H9 (cell line): ENCODE results near the gene KRTAP10-11. TPM values are rescaled to one million over a fixed set of nuclear protein-coding genes. Genes with fewer than 3 reads are reported as not detected.

Source experiments
- DNase-seq: peaks from one replicate; pipeline ENCODE4 v3.0.0-alpha.2; 2017
- H2AFZ ChIP-seq: one replicate; pipeline ENCODE4 v1.6.1; 2013; ENCODE audit warnings: mild to moderate bottlenecking, low read length, control low read depth, moderate library complexity
- H2AK5ac ChIP-seq: 2 replicates; pipeline ENCODE4 v1.6.1; 2013; ENCODE audit warnings: low read length, control low read depth, mixed read lengths; ENCODE audit not compliant: insufficient read length
- H2BK120ac ChIP-seq: one replicate; pipeline ENCODE4 v1.6.1; 2013; ENCODE audit warnings: low read depth, mild to moderate bottlenecking, low read length, control low read depth, inconsistent platforms; ENCODE audit not compliant: poor library complexity, severe bottlenecking
- H2BK12ac ChIP-seq: 2 replicates; pipeline ENCODE4 v1.6.1; 2013; ENCODE audit warnings: low read length, control low read depth, mixed read lengths, low read depth; ENCODE audit not compliant: insufficient read length
- H2BK15ac ChIP-seq: 2 replicates; pipeline ENCODE4 v1.6.1; 2013; ENCODE audit warnings: low read depth, low read length, control low read depth
- H2BK20ac ChIP-seq: one replicate; pipeline ENCODE4 v1.6.1; 2013; ENCODE audit warnings: low read depth, mild to moderate bottlenecking, low read length, control low read depth, inconsistent platforms; ENCODE audit not compliant: poor library complexity, severe bottlenecking
- H2BK5ac ChIP-seq: 2 replicates; pipeline ENCODE4 v1.6.1; 2013; ENCODE audit warnings: low read length, control low read depth, mixed read lengths; ENCODE audit not compliant: insufficient read length
- H3K14ac ChIP-seq: 2 replicates; pipeline ENCODE4 v1.6.1; 2013; ENCODE audit warnings: low read length, control low read depth; ENCODE audit not compliant: insufficient read depth
- H3K18ac ChIP-seq: 2 replicates; pipeline ENCODE4 v1.6.1; 2013; ENCODE audit warnings: low read depth, mild to moderate bottlenecking, mixed read lengths, low read length, control low read depth; ENCODE audit not compliant: insufficient read length
- H3K23ac ChIP-seq: 2 replicates; pipeline ENCODE4 v1.6.1; 2013; ENCODE audit warnings: low read length, control low read depth, mixed read lengths, low read depth; ENCODE audit not compliant: insufficient read length
- H3K23me2 ChIP-seq: 2 replicates; pipeline ENCODE4 v1.6.1; 2013; ENCODE audit warnings: low read depth, mild to moderate bottlenecking, mixed read lengths, low read length, control low read depth; ENCODE audit not compliant: insufficient read length, poor library complexity, severe bottlenecking
- H3K27ac ChIP-seq: 2 replicates; pipeline ENCODE4 v1.5.1; 2013; ENCODE audit warnings: low read length, control low read depth, mixed read lengths, low read depth; ENCODE audit not compliant: insufficient read length
- H3K27me3 ChIP-seq: 2 replicates; pipeline ENCODE4 v1.6.1; 2013; ENCODE audit warnings: low read length, control low read depth, inconsistent platforms; ENCODE audit not compliant: insufficient read depth
- H3K4ac ChIP-seq: 2 replicates; pipeline ENCODE4 v1.6.1; 2013; ENCODE audit warnings: low read depth, mild to moderate bottlenecking, control low read depth, inconsistent platforms, low read length, moderate library complexity
- H3K4me1 ChIP-seq: 2 replicates; pipeline ENCODE4 v1.6.1; 2013; ENCODE audit warnings: low read length, control low read depth, inconsistent platforms; ENCODE audit not compliant: insufficient read depth
- H3K4me2 ChIP-seq: 2 replicates; pipeline ENCODE4 v1.6.1; 2013; ENCODE audit warnings: low read length, control low read depth, mixed read lengths; ENCODE audit not compliant: insufficient read length, insufficient read depth
- H3K56ac ChIP-seq: 2 replicates; pipeline ENCODE4 v1.6.1; 2013; ENCODE audit warnings: low read depth, mild to moderate bottlenecking, mixed read lengths, low read length, control low read depth; ENCODE audit not compliant: insufficient read length
- H3K79me1 ChIP-seq: 2 replicates; pipeline ENCODE4 v1.6.1; 2013; ENCODE audit warnings: low read depth, mild to moderate bottlenecking, moderate library complexity, low read length, control low read depth, inconsistent platforms; ENCODE audit not compliant: insufficient read depth, poor library complexity, severe bottlenecking
- H3K79me2 ChIP-seq: 2 replicates; pipeline ENCODE4 v1.6.1; 2013; ENCODE audit warnings: low read length, control low read depth, inconsistent platforms; ENCODE audit not compliant: insufficient read depth
- H3K9ac ChIP-seq: 2 replicates; pipeline ENCODE4 v1.6.1; 2013; ENCODE audit warnings: low read length, control low read depth, mixed read lengths; ENCODE audit not compliant: insufficient read length; ENCODE audit errors: extremely low read depth
- H3K9me3 ChIP-seq: one replicate; pipeline ENCODE4 v1.6.1; 2013; ENCODE audit warnings: low read depth, low read length, inconsistent platforms; ENCODE audit not compliant: control insufficient read depth
- H3T11ph ChIP-seq: one replicate; pipeline ENCODE4 v1.6.1; 2013; ENCODE audit warnings: mild to moderate bottlenecking, low read length, control low read depth, inconsistent platforms
- H4K20me1 ChIP-seq: one replicate; pipeline ENCODE4 v1.6.1; 2013; ENCODE audit not compliant: control insufficient read depth, insufficient read length, insufficient read depth
- H4K5ac ChIP-seq: 2 replicates; pipeline ENCODE4 v1.6.1; 2013; ENCODE audit warnings: low read depth, mild to moderate bottlenecking, mixed read lengths, low read length, control low read depth; ENCODE audit not compliant: insufficient read length
- H4K8ac ChIP-seq: replicated peaks from 2 replicates; pipeline ENCODE4 v1.6.1; 2013; ENCODE audit warnings: low read length, control low read depth, mixed read lengths, low read depth; ENCODE audit not compliant: insufficient read length
- H4K91ac ChIP-seq: 2 replicates; pipeline ENCODE4 v1.6.1; 2013; ENCODE audit warnings: low read depth, mild to moderate bottlenecking, moderate library complexity, mixed read lengths, low read length, control low read depth; ENCODE audit not compliant: insufficient read length
- H3K27ac Mint-ChIP-seq, 3 experiments: 2 replicates in 2 of 3; 3 replicates in 1 of 3; pipeline ENCODE4 v1.8.0; 2020 to 2021; ENCODE audit warnings: mixed read lengths in 3 of 3, mild to moderate bottlenecking in 1 of 3, moderate library complexity in 1 of 3
- H3K27me3 Mint-ChIP-seq: 2 replicates; pipeline ENCODE4 v1.8.0; 2021; ENCODE audit warnings: low read depth, mild to moderate bottlenecking, moderate library complexity, mixed read lengths
- H3K36me3 Mint-ChIP-seq, 3 experiments: 2 replicates in 2 of 3; 3 replicates in 1 of 3; pipeline ENCODE4 v1.8.0; 2020 to 2021; ENCODE audit warnings: low read depth in 3 of 3, mixed read lengths in 3 of 3; ENCODE audit not compliant: insufficient read depth in 1 of 3
- H3K4me1 Mint-ChIP-seq, 2 experiments: 2 replicates each; pipeline ENCODE4 v1.8.0; 2020; ENCODE audit warnings: mixed read lengths in 2 of 2
- H3K4me3 Mint-ChIP-seq, 2 experiments: 2 replicates in 1 of 2; 3 replicates in 1 of 2; pipeline ENCODE4 v1.8.0; 2020 to 2021; ENCODE audit warnings: mild to moderate bottlenecking in 2 of 2, mixed read lengths in 2 of 2, moderate library complexity in 1 of 2
- H3K9me3 Mint-ChIP-seq, 2 experiments: 2 replicates in 1 of 2; 3 replicates in 1 of 2; pipeline ENCODE4 v1.8.0; 2020; ENCODE audit warnings: mild to moderate bottlenecking in 2 of 2, mixed read lengths in 2 of 2, moderate library complexity in 1 of 2
- CTCF ChIP-seq: fragments of 200-600 bp; sonication (generic); conservative IDR thresholded peaks from 3 replicates; pipeline ENCODE4 v1.8.0; 2021; ENCODE audit warnings: antibody characterized with exemption, mild to moderate bottlenecking
- WGBS: extraction: QIAGEN DNeasy Blood & Tissue Kit; methylation state at CpG from one replicate; pipeline ENCODE4 v1.1.7; 2013; ENCODE audit warnings: missing lambda C conversion rate, low lambda C conversion rate, mixed read lengths; ENCODE audit not compliant: insufficient read length; ENCODE audit errors: extremely low coverage; 5-methylcytosine and 5-hydroxymethylcytosine counted together
- total RNA-seq: library from RNA; stranded (reverse); gene quantifications from 2 replicates; pipeline ENCODE4 v1.2.1, GENCODE V29; 2021

Gene KRTAP10-11
- total RNA-seq, 1 experiment from 2014 or later: not detected

GRCh38 chr21:44603109-44603875 is 42.9 kb upstream of the KRTAP10-11 start:
- H3K27me3 Mint-ChIP-seq: peaks cover 14% of the 10 kb centered on the region
- H4K91ac ChIP-seq: no peak overlapping the region
- DNase-seq: no peak
- H3T11ph ChIP-seq: no peak overlapping the region
- no CpG with 5 or more reads among the region's 17 CpGs for WGBS
- H2BK15ac ChIP-seq: no peak overlapping the region
- H3K79me1 ChIP-seq: no peaks in the 10 kb centered on the region
- H2BK12ac ChIP-seq: no peak overlapping the region
- H3K9me3 ChIP-seq: no peaks in the 10 kb centered on the region
- H2AFZ ChIP-seq: no peak overlapping the region
- H2BK120ac ChIP-seq: no peak overlapping the region
- no peak overlapping the region for H3K4me3 Mint-ChIP-seq
- H3K9me3 Mint-ChIP-seq: peaks cover 0 to 2% of the 10 kb centered on the region in 2 experiments; a peak in 2 of 5 replicates
- H2AK5ac ChIP-seq: no peak overlapping the region
- no peak overlapping the region for H3K56ac ChIP-seq
- H3K79me2 ChIP-seq: no peaks in the 10 kb centered on the region
- no peak overlapping the region for H2BK5ac ChIP-seq
- no peak for TF ChIP-seq CTCF
- no peaks in the 10 kb centered on the region for H3K27me3 ChIP-seq
- no peaks in the 10 kb centered on the region for H4K20me1 ChIP-seq
- H3K4me2 ChIP-seq: no peak overlapping the region
- peaks cover 0 to 4% (median 0%) of the 10 kb centered on the region in 3 experiments; a peak in 1 of 7 replicates for H3K36me3 Mint-ChIP-seq
- H3K4me1 ChIP-seq: no peaks in the 10 kb centered on the region
- peaks cover 21 to 25% of the 10 kb centered on the region in 2 experiments for H3K4me1 Mint-ChIP-seq
- no peak overlapping the region for H3K18ac ChIP-seq
- no peak overlapping the region for H3K27ac Mint-ChIP-seq
- H3K9ac ChIP-seq: no peak overlapping the region
- no peak overlapping the region for H4K5ac ChIP-seq
- no peak overlapping the region for H3K27ac ChIP-seq
- H3K23me2 ChIP-seq: no peaks in the 10 kb centered on the region
- no peak overlapping the region for H3K14ac ChIP-seq
- no peak overlapping the region for H2BK20ac ChIP-seq
- H3K4ac ChIP-seq: no peak overlapping the region
- no peak overlapping the region for H3K23ac ChIP-seq
- no peak overlapping the region for H4K8ac ChIP-seq
